Measurements from ENCODE around the gene PGRMC1.
"Not testable (repeated sequence)": the region's sequence is repeated elsewhere in the genome, so short reads cannot be mapped to it uniquely, and the experiment has no call there.

- TF ChIP-seq, protein P1, sequence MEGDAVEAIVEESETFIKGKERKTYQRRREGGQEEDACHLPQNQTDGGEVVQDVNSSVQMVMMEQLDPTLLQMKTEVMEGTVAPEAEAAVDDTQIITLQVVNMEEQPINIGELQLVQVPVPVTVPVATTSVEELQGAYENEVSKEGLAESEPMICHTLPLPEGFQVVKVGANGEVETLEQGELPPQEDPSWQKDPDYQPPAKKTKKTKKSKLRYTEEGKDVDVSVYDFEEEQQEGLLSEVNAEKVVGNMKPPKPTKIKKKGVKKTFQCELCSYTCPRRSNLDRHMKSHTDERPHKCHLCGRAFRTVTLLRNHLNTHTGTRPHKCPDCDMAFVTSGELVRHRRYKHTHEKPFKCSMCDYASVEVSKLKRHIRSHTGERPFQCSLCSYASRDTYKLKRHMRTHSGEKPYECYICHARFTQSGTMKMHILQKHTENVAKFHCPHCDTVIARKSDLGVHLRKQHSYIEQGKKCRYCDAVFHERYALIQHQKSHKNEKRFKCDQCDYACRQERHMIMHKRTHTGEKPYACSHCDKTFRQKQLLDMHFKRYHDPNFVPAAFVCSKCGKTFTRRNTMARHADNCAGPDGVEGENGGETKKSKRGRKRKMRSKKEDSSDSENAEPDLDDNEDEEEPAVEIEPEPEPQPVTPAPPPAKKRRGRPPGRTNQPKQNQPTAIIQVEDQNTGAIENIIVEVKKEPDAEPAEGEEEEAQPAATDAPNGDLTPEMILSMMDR (conservative IDR thresholded peaks at IDR 0.05 in 1 of 2, IDR thresholded peaks at IDR 0.05 in 1 of 2; ENCODE audit: low read depth in 1 of 2, low read length in 2 of 2), result not testable (repeated sequence)
- TF ChIP-seq EZH2 (IDR thresholded peaks at IDR 0.05; ENCODE audit: low read length, missing control alignments), result not testable (repeated sequence)
Measured at GRCh38 chrX:119291246-119291645, 55.2 kb downstream of the PGRMC1 start.
